ENCODE data around the gene HDAC4. TPM values are rescaled to one million over a fixed set of nuclear protein-coding genes. Genes with fewer than 3 reads are reported as not detected.

The HDAC4 gene
- total and polyA plus RNA-seq, 10 of the 15 experiments (the other 5 are each of a cell fraction or from before 2014, with no cell fraction given): 0.22 to 15.7 (median 4.8) TPM

- Histone ChIP-seq H3K36me3 (ENCODE audit: control insufficient read depth in 2 of 2, insufficient read depth in 2 of 2, low read length in 1 of 2) (no peaks in the 10 kb centered on the region), H3K4me1 (ENCODE audit: control insufficient read depth, insufficient read depth, low read length) (peaks cover 37% of the 10 kb centered on the region), H2AFZ (ENCODE audit: control insufficient read depth, low read depth, low read length) (no peak overlapping the region), H3K4me2 (ENCODE audit: control insufficient read depth, insufficient read depth) (no peak overlapping the region), H3K9ac (ENCODE audit: control insufficient read depth, insufficient read depth, low read length) (no peak overlapping the region), H3K4me3 (no peak overlapping the region), H3K27me3 (replicated peaks in 1 of 2; ENCODE audit: control insufficient read depth in 2 of 2, insufficient read depth in 2 of 2, low read length in 1 of 2) (no peaks in the 10 kb centered on the region), H3K79me2 (ENCODE audit: control insufficient read depth, insufficient read depth, low read length) (no peaks in the 10 kb centered on the region), H3K9me3 (replicated peaks; ENCODE audit: control insufficient read depth, insufficient read depth, low read length) (peaks cover 4% of the 10 kb centered on the region; the same call in 2 of the 3 replicates), H3K27ac (ENCODE audit: control insufficient read depth, insufficient read depth) (no peak overlapping the region), H4K20me1 (ENCODE audit: control insufficient read depth, insufficient read depth) (peaks cover 17% of the 10 kb centered on the region)
- in situ Hi-C loops (cut with MboI) (no loop called here), intact Hi-C loops (cut with micrococcal nuclease; ENCODE audit: unreplicated experiment) (no loop called here)
- no TSS peak for BruUV-seq (replicated peaks)
- ChIA-PET RAD21 (ENCODE audit: unreplicated experiment) (no interaction called here), CTCF (no interaction called here), POLR2A (no interaction called here), SMC1A (ENCODE audit: uncharacterized antibody, unreplicated experiment) (no interaction called here)
- 83% methylated on average over 22 of the region's 22 CpGs for WGBS (ENCODE audit: insufficient coverage, insufficient replicate concordance, low lambda C conversion rate, missing lambda C conversion rate)
- ATAC-seq (no peak), FAIRE-seq (no peak), DNase-seq (ENCODE audit: low read depth, low spot score) (no peak)
- TF ChIP-seq, protein P1, sequence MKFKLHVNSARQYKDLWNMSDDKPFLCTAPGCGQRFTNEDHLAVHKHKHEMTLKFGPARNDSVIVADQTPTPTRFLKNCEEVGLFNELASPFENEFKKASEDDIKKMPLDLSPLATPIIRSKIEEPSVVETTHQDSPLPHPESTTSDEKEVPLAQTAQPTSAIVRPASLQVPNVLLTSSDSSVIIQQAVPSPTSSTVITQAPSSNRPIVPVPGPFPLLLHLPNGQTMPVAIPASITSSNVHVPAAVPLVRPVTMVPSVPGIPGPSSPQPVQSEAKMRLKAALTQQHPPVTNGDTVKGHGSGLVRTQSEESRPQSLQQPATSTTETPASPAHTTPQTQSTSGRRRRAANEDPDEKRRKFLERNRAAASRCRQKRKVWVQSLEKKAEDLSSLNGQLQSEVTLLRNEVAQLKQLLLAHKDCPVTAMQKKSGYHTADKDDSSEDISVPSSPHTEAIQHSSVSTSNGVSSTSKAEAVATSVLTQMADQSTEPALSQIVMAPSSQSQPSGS (IDR thresholded peaks at IDR 0.05; ENCODE audit: low read length): no peak
- TF ChIP-seq BCLAF1 (IDR thresholded peaks at IDR 0.05) (no peak), ZZZ3 (IDR thresholded peaks at IDR 0.05; ENCODE audit: control insufficient read depth, insufficient read length, low read depth) (no peak), SUZ12 (IDR thresholded peaks at IDR 0.05; ENCODE audit: unreplicated experiment) (no peak), ZNF207 (IDR thresholded peaks at IDR 0.05; ENCODE audit: borderline replicate concordance) (no peak), RBBP5 (conservative IDR thresholded peaks at IDR 0.05) (no peak), MTA2 (IDR thresholded peaks at IDR 0.05; ENCODE audit: low read depth) (no peak), BMI1 (IDR thresholded peaks at IDR 0.05; ENCODE audit: borderline replicate concordance) (no peak), PBX3 (IDR thresholded peaks at IDR 0.05; ENCODE audit: insufficient replicate concordance, low read depth, low read length) (no peak), LARP7 (IDR thresholded peaks at IDR 0.05) (no peak), JUNB (IDR thresholded peaks at IDR 0.05) (no peak)
- TF ChIP-seq, protein P2, sequence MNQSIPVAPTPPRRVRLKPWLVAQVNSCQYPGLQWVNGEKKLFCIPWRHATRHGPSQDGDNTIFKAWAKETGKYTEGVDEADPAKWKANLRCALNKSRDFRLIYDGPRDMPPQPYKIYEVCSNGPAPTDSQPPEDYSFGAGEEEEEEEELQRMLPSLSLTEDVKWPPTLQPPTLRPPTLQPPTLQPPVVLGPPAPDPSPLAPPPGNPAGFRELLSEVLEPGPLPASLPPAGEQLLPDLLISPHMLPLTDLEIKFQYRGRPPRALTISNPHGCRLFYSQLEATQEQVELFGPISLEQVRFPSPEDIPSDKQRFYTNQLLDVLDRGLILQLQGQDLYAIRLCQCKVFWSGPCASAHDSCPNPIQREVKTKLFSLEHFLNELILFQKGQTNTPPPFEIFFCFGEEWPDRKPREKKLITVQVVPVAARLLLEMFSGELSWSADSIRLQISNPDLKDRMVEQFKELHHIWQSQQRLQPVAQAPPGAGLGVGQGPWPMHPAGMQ (IDR thresholded peaks at IDR 0.05; ENCODE audit: borderline replicate concordance): no peak
- TF ChIP-seq, protein P3, sequence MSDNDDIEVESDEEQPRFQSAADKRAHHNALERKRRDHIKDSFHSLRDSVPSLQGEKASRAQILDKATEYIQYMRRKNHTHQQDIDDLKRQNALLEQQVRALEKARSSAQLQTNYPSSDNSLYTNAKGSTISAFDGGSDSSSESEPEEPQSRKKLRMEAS (IDR thresholded peaks at IDR 0.05; ENCODE audit: low read depth, low read length): no peak
- TF ChIP-seq, protein P4, sequence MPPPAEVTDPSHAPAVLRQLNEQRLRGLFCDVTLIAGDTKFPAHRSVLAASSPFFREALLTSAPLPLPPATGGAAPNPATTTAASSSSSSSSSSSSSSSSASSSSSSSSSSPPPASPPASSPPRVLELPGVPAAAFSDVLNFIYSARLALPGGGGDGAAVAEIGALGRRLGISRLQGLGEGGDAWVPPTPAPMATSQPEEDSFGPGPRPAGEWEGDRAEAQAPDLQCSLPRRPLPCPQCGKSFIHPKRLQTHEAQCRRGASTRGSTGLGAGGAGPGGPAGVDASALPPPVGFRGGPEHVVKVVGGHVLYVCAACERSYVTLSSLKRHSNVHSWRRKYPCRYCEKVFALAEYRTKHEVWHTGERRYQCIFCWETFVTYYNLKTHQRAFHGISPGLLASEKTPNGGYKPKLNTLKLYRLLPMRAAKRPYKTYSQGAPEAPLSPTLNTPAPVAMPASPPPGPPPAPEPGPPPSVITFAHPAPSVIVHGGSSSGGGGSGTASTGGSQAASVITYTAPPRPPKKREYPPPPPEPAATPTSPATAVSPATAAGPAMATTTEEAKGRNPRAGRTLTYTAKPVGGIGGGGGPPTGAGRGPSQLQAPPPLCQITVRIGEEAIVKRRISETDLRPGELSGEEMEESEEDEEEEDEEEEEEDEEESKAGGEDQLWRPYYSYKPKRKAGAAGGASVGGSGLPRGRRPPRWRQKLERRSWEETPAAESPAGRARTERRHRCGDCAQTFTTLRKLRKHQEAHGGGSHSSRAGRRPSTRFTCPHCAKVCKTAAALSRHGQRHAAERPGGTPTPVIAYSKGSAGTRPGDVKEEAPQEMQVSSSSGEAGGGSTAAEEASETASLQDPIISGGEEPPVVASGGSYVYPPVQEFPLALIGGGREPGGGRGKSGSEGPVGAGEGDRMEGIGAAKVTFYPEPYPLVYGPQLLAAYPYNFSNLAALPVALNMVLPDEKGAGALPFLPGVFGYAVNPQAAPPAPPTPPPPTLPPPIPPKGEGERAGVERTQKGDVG (CRISPR knock-in tag; IDR thresholded peaks at IDR 0.05): no peak
Observed at GRCh38 chr2:239261796-239262483, 138.9 kb downstream of the HDAC4 start.

Data from GM12878 (cell line).